Esophagus muscularis mucosa (tissue), 4 donors: ENCODE data around the gene GLYATL1.

Experiments used
- CTCF ChIP-seq, 3 experiments: fragments of 200-600 bp in 2 of 3; fragments of 450-650 bp in 1 of 3; sonication (generic) in 2 of 3; IDR thresholded peaks; one replicate each; pipeline ENCODE4 v1.5.1; 2017 to 2019; ENCODE audit warnings: antibody characterized with exemption in 3 of 3, mild to moderate bottlenecking in 2 of 3, moderate library complexity in 1 of 3
- EP300 ChIP-seq: sonication (generic); formaldehyde crosslinking; IDR thresholded peaks from one replicate; pipeline ENCODE4 v1.6.1; 2017; ENCODE audit warnings: antibody characterized with exemption
- POLR2A ChIP-seq: fragments of 450-650 bp; IDR thresholded peaks from one replicate; pipeline ENCODE4 v1.6.1; 2017; ENCODE audit warnings: antibody characterized with exemption, moderate library complexity, mild to moderate bottlenecking, low read depth
- POLR2AphosphoS5 ChIP-seq, 2 donors: sonication (generic); formaldehyde crosslinking; IDR thresholded peaks; one replicate each; pipeline ENCODE4 v1.6.1; 2017; ENCODE audit warnings: antibody characterized with exemption in 2 of 2

- TF ChIP-seq CTCF (IDR thresholded peaks at IDR 0.05) (no peak), POLR2A (no peak), EP300 (no peak), POLR2AphosphoS5 (IDR thresholded peaks at IDR 0.05) (no peak)
Observed at GRCh38 chr11:58919561-58919960, 19.7 kb upstream of the GLYATL1 start.
